Transverse colon (tissue), 4 donors: ENCODE results near the gene COL23A1. TPM values are rescaled to one million over a fixed set of nuclear protein-coding genes. Genes with fewer than 3 reads are reported as not detected.
A peak's percentile ranks its signal among the peaks of the same experiment; 100 is the strongest.

Source experiments
- DNase-seq: peaks from one replicate; pipeline ENCODE4 v3.0.0-alpha.2; 2019
- H3K27ac ChIP-seq, 4 donors: fragments of 200-600 bp; sonication (generic); 2 replicates each; pipeline ENCODE4 v1.5.1; 2016 to 2018; ENCODE audit warnings: inconsistent platforms in 4 of 4
- H3K27me3 ChIP-seq: fragments of 200-600 bp; sonication (generic); 2 replicates; pipeline ENCODE4 v1.5.1; 2017; ENCODE audit warnings: inconsistent platforms
- H3K36me3 ChIP-seq, 4 donors: fragments of 200-600 bp; sonication (generic); 2 replicates each; pipeline ENCODE4 v1.5.1; 2017 to 2019; ENCODE audit warnings: inconsistent platforms in 4 of 4
- H3K4me1 ChIP-seq, 4 donors: fragments of 200-600 bp; sonication (generic); 2 replicates each; pipeline ENCODE4 v1.5.1; 2017 to 2020; ENCODE audit warnings: inconsistent platforms in 4 of 4
- H3K4me3 ChIP-seq, 4 donors: fragments of 200-600 bp; sonication (generic); 1 replicate in 1 of 4; 2 replicates in 3 of 4; pipeline versions ENCODE4 v1.5.1 to v1.6.1; 2017 to 2019; ENCODE audit warnings: inconsistent platforms in 4 of 4
- H3K9me3 ChIP-seq, 2 donors: fragments of 200-600 bp; sonication (generic); 2 replicates each; pipeline ENCODE4 v1.5.1; 2017 to 2019; ENCODE audit warnings: inconsistent platforms in 2 of 2
- EP300 ChIP-seq: sonication (generic); formaldehyde crosslinking; IDR thresholded peaks from one replicate; pipeline ENCODE4 v1.6.1; 2017; ENCODE audit warnings: antibody characterized with exemption, low read depth
- POLR2A ChIP-seq: fragments of 450-650 bp; IDR thresholded peaks from one replicate; pipeline ENCODE4 v1.6.1; 2016; ENCODE audit warnings: antibody characterized with exemption, mild to moderate bottlenecking, moderate library complexity
- POLR2AphosphoS5 ChIP-seq, 3 donors: sonication (generic); formaldehyde crosslinking; IDR thresholded peaks; one replicate each; pipeline ENCODE4 v1.6.1; 2016; ENCODE audit warnings: antibody characterized with exemption in 3 of 3
- WGBS, 2 donors: methylation state at CpG; one replicate each; pipeline ENCODE4 v1.1.5; 2018; ENCODE audit warnings: low coverage in 1 of 2; 5-methylcytosine and 5-hydroxymethylcytosine counted together
- in situ Hi-C, 4 donors: fragments of 200-750 bp; cut with MboI; loops; one replicate each; pipeline versions ENCODE4 v1.15.0 to v1.15.1; 2017; ENCODE audit warnings: low sequenced_read_pairs in 3 of 4, low pct_ligation_motif_present in 1 of 4, low pct_unique_long_range_greater_than_20kb in 1 of 4
- intact Hi-C: fragments of 100-400 bp; cut with DNase I; formaldehyde crosslinking; loops from one replicate; pipeline ENCODE4 v1.15.1; 2023; ENCODE audit warnings: low total_unique reads
- total RNA-seq, 4 donors: library from RNA; depleted of rRNA; stranded (reverse); fragments of >200 nt; gene quantifications; one replicate each; pipeline ENCODE4 v1.1.0, GENCODE V29; 2016
- TF ChIP-seq, protein P1 (sequence below), 5 experiments: fragments of 200-600 bp in 3 of 5; fragments of 450-650 bp in 2 of 5; sonication (generic) in 3 of 5; IDR thresholded peaks; 1 replicate in 2 of 5; 2 replicates in 3 of 5; pipeline ENCODE4 v1.5.1; 2016 to 2017; ENCODE audit warnings: antibody characterized with exemption in 5 of 5, inconsistent platforms in 3 of 5, mild to moderate bottlenecking in 2 of 5, moderate library complexity in 1 of 5

The COL23A1 gene
- total RNA-seq, 4 donors from 2014 or later, result 0.14 to 2.2 (median 1.4) TPM; not detected in 1

GRCh38 chr5:178211095-178212048 is 378.8 kb downstream of the COL23A1 start:
- intact Hi-C loops (loop anchor here (10.0 kb wide), 1 partner anchor 797 kb away; no protein-coding TSS in a partner anchor), in situ Hi-C loops (no loop called here)
- Histone ChIP-seq H3K9me3 (no peaks in the 10 kb centered on the region), H3K4me3 (no peak overlapping the region), H3K4me1 (peaks cover 47 to 91% (median 76%) of the 10 kb centered on the region in 4 donors), H3K36me3 (peaks cover 0 to 47% (median 26%) of the 10 kb centered on the region in 4 donors), H3K27ac (peak overlapping the region; percentile 99), H3K27me3 (no peaks in the 10 kb centered on the region)
- DNase-seq, result no peak
- peak in 2 of 3 donors; percentile 13 to 47 for TF ChIP-seq POLR2AphosphoS5 (IDR thresholded peaks at IDR 0.05)
- no peak for TF ChIP-seq EP300
- WGBS, 2 donors, result 46 to 54% methylated on average over 5 to 8 of the region's 8 CpGs

DNA sequence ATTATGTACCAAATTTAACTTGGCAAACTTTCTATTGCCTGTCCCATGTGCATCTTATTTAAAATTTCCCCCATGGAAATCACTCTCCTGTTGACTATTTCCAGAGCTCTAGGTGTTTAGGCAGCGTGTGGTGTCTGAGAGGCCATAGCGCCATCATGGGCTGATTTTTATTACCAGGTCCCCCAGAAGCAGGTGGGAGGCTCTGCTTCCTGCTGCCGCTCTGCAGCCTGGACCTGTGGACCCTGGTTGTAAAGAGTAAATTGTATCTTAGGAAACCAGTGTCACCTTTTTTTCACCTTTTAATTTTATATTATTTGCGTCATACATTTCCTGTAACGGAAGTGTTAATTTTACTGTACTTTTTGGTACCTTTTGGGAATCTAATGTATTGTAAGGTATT is 379.5 kb downstream of the COL23A1 start:
- no peaks in the 10 kb centered on the region for H3K9me3 ChIP-seq
- intact Hi-C loops, result loop anchor here (10.0 kb wide), 1 partner anchor 796 kb away; no protein-coding TSS in a partner anchor
- peaks cover 50 to 91% (median 76%) of the 10 kb centered on the region in 4 donors for H3K4me1 ChIP-seq
- in situ Hi-C loops, result no loop called here
- H3K36me3 ChIP-seq, result peaks cover 0 to 47% (median 26%) of the 10 kb centered on the region in 4 donors
- H3K4me3 ChIP-seq, result no peak overlapping the region
- no peak for DNase-seq
- TF ChIP-seq POLR2A (no peak), POLR2AphosphoS5 (IDR thresholded peaks at IDR 0.05) (peak in 1 of 3 donors; percentile 20)
- 52 to 63% methylated on average over 3 to 5 of the region's 5 CpGs for WGBS, 2 donors
- peak overlapping the region; percentile 99 for H3K27ac ChIP-seq
- H3K27me3 ChIP-seq, result no peaks in the 10 kb centered on the region

GRCh38 chr5:178210073-178210535 is 380.1 kb downstream of the COL23A1 start:
- H3K4me3 ChIP-seq, result no peak overlapping the region
- in situ Hi-C loops, result no loop called here
- H3K36me3 ChIP-seq, result peaks cover 0 to 46% (median 26%) of the 10 kb centered on the region in 4 donors
- H3K4me1 ChIP-seq, result peaks cover 44 to 88% (median 73%) of the 10 kb centered on the region in 4 donors
- DNase-seq, result no peak
- H3K9me3 ChIP-seq, result no peaks in the 10 kb centered on the region
- TF ChIP-seq EP300 (no peak), POLR2AphosphoS5 (IDR thresholded peaks at IDR 0.05) (no peak), POLR2A (no peak)
- TF ChIP-seq, protein P1, sequence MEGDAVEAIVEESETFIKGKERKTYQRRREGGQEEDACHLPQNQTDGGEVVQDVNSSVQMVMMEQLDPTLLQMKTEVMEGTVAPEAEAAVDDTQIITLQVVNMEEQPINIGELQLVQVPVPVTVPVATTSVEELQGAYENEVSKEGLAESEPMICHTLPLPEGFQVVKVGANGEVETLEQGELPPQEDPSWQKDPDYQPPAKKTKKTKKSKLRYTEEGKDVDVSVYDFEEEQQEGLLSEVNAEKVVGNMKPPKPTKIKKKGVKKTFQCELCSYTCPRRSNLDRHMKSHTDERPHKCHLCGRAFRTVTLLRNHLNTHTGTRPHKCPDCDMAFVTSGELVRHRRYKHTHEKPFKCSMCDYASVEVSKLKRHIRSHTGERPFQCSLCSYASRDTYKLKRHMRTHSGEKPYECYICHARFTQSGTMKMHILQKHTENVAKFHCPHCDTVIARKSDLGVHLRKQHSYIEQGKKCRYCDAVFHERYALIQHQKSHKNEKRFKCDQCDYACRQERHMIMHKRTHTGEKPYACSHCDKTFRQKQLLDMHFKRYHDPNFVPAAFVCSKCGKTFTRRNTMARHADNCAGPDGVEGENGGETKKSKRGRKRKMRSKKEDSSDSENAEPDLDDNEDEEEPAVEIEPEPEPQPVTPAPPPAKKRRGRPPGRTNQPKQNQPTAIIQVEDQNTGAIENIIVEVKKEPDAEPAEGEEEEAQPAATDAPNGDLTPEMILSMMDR (IDR thresholded peaks at IDR 0.05), result no peak
- no peaks in the 10 kb centered on the region for H3K27me3 ChIP-seq
- H3K27ac ChIP-seq, result peak overlapping the region; percentile 99
- 83% methylated on average over 18 of the region's 18 CpGs; no CpG with 5 or more reads in 1 of the 2 donors for WGBS, 2 donors
- intact Hi-C loops, result loop anchor here (10.0 kb wide), 1 partner anchor 795 kb away; no protein-coding TSS in a partner anchor

DNA sequence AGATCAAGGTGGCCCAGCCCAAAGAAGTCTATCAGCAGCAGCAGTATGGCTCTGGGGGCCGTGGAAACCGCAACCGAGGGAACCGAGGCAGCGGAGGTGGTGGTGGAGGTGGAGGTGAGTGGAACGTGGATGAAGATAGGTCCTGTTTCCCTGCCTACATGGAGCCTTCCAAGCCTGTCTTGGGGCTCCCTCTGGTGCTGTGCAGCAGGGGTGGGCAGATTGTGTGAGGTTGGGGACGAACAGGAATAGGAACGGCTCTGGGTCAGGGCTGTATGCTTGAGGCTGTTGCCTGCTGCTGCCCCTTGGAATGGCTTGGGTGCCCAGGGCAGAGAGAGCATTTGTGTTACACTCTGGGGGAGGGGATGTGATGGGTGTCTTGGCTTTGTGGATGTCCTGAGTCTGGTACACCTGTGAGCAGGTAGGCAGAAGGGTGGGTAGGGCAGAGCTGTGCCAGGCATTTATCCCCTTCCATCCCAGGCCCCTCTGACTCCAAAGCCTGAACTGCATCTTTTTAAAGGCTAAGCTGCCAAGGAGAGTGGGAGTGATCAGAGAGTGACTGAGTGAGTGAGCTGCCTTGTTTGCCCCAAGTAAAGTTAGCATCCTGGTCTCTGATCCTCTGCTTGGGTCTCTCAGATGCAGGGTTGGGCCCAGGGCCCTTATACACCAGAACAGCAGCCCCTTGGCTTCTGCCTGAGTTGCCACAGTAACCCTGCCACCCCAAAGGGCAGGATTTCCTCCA is 380.7 kb downstream of the COL23A1 start:
- 65 to 83% methylated on average over 7 to 8 of the region's 8 CpGs for WGBS, 2 donors
- H3K27ac ChIP-seq, result peak overlapping the region; percentile 99
- H3K27me3 ChIP-seq, result no peaks in the 10 kb centered on the region
- no peak for DNase-seq
- intact Hi-C loops (loop anchor here (10.0 kb wide), 1 partner anchor 795 kb away; no protein-coding TSS in a partner anchor), in situ Hi-C loops (no loop called here)
- peaks cover 42 to 82% (median 67%) of the 10 kb centered on the region in 4 donors for H3K4me1 ChIP-seq
- no peak overlapping the region for H3K4me3 ChIP-seq
- no peaks in the 10 kb centered on the region for H3K9me3 ChIP-seq
- TF ChIP-seq, protein P1 (IDR thresholded peaks at IDR 0.05), result no peak
- no peak for TF ChIP-seq EP300
- peak in 1 of 3 donors; percentile 11 for TF ChIP-seq POLR2AphosphoS5 (IDR thresholded peaks at IDR 0.05)
- peaks cover 0 to 40% (median 23%) of the 10 kb centered on the region in 4 donors for H3K36me3 ChIP-seq
